ENCODE measurements around the gene BRPF3.

DNA sequence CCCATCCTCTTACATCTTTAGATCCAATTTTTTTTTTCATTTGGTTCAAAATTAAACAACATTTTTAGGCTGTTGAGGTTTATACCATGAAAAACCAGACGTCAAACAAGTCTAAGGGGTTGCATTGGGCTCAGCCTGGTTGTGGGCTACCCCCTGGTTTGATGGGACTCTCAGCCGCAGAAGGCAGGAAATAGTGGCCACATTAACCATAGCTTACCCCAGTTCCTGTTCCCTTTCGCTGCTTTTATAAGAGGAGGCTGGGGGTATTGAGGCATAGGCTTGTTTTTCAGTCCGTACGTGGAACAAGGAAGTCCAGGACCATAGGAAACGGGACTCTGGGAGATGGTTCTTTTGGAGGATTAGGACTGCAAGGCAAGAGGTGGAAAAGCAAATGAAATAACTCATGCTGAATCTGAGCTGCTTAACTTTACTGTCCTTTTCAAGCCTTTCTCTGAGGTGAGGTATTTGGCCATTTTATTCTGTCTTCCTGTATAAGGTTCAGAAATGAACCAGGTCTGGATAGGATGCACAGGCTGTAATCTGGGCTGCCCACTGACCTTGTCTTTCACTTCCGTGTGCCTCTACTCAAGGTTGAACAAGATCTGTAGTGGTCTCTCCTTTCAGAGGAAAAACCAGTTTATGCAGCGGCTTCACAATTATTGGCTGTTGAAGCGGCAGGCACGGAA lies 7.7 kb downstream of the BRPF3 start:
- TF ChIP-seq, protein P1, sequence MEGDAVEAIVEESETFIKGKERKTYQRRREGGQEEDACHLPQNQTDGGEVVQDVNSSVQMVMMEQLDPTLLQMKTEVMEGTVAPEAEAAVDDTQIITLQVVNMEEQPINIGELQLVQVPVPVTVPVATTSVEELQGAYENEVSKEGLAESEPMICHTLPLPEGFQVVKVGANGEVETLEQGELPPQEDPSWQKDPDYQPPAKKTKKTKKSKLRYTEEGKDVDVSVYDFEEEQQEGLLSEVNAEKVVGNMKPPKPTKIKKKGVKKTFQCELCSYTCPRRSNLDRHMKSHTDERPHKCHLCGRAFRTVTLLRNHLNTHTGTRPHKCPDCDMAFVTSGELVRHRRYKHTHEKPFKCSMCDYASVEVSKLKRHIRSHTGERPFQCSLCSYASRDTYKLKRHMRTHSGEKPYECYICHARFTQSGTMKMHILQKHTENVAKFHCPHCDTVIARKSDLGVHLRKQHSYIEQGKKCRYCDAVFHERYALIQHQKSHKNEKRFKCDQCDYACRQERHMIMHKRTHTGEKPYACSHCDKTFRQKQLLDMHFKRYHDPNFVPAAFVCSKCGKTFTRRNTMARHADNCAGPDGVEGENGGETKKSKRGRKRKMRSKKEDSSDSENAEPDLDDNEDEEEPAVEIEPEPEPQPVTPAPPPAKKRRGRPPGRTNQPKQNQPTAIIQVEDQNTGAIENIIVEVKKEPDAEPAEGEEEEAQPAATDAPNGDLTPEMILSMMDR (IDR thresholded peaks at IDR 0.05; ENCODE audit: insufficient read depth, low read depth, low read length): no peak
- TF ChIP-seq EZH2 (IDR thresholded peaks at IDR 0.05; ENCODE audit: insufficient read depth, low read length): no peak

Data from astrocyte (in vitro differentiated cells and primary cell).